Small intestine (tissue), 7 donors: ENCODE results near the gene GBGT1. TPM values are rescaled to one million over a fixed set of nuclear protein-coding genes. Genes with fewer than 3 reads are reported as not detected.

Experiments used
- DNase-seq, 2 donors: peaks; one replicate each; pipeline versions ENCODE4 v3.0.0 to v3.0.0-alpha.2; 2013
- FAIRE-seq: peaks from 2 replicates; lab custom pipeline; 2012; peaks lifted over from hg19 to GRCh38; lab: Jason Lieb, UNC
- H3K27ac ChIP-seq, 3 donors: one replicate each; pipeline ENCODE4 v1.5.1; 2013; ENCODE audit warnings: low read length in 2 of 3, mild to moderate bottlenecking in 2 of 3, control low read depth in 1 of 3, inconsistent platforms in 1 of 3, low read depth in 1 of 3, moderate library complexity in 1 of 3
- H3K27me3 ChIP-seq, 3 donors: one replicate each; pipeline ENCODE4 v1.6.1; 2013; ENCODE audit warnings: low read length in 3 of 3, inconsistent platforms in 1 of 3; ENCODE audit not compliant: control insufficient read depth in 3 of 3, insufficient read depth in 3 of 3
- H3K36me3 ChIP-seq, 3 donors: one replicate each; pipeline ENCODE4 v1.6.1; 2013; ENCODE audit warnings: low read length in 3 of 3, inconsistent platforms in 1 of 3, low read depth in 1 of 3, mild to moderate bottlenecking in 1 of 3, moderate library complexity in 1 of 3; ENCODE audit not compliant: control insufficient read depth in 3 of 3, insufficient read depth in 2 of 3
- H3K4me1 ChIP-seq, 3 donors: one replicate each; pipeline ENCODE4 v1.6.1; 2013; ENCODE audit warnings: low read length in 2 of 3, inconsistent platforms in 1 of 3, low read depth in 1 of 3, mild to moderate bottlenecking in 1 of 3, moderate library complexity in 1 of 3; ENCODE audit not compliant: control insufficient read depth in 3 of 3, insufficient read depth in 2 of 3
- H3K4me3 ChIP-seq, 3 donors: one replicate each; pipeline ENCODE4 v1.5.1; 2013; ENCODE audit warnings: low read length in 3 of 3, control low read depth in 1 of 3, inconsistent platforms in 1 of 3, low read depth in 1 of 3, mild to moderate bottlenecking in 1 of 3, moderate library complexity in 1 of 3
- H3K9me3 ChIP-seq, 2 donors: one replicate each; pipeline ENCODE4 v1.6.1; 2013; ENCODE audit warnings: low read depth in 1 of 2, low read length in 1 of 2; ENCODE audit not compliant: control insufficient read depth in 2 of 2, insufficient read depth in 1 of 2
- WGBS, 3 donors: extraction: QIAGEN DNeasy Blood & Tissue Kit; methylation state at CpG; one replicate each; pipeline ENCODE4 v1.1.7; 2013; 5-methylcytosine and 5-hydroxymethylcytosine counted together
- polyA plus RNA-seq, 4 donors: library from polyadenylated mRNA; stranded (reverse) in 3 of 4; unstranded in 1 of 4; fragments of 200-250 nt in 3 of 4; fragments of 120-200 nt in 1 of 4; gene quantifications; one replicate each; pipeline versions ENCODE4 v1.2.1 to v1.2.3, GENCODE V29; 2013
- donor health status: healthy with polysubstance abuse.
- donor health status: control.
- donor health status: control.
- donor health status: Bipolar disorder and iron deficiency.
- donor health status: healthy.

The GBGT1 gene
- polyA plus RNA-seq, 4 donors: 0.45 to 15.4 (median 6.9) TPM

DNA sequence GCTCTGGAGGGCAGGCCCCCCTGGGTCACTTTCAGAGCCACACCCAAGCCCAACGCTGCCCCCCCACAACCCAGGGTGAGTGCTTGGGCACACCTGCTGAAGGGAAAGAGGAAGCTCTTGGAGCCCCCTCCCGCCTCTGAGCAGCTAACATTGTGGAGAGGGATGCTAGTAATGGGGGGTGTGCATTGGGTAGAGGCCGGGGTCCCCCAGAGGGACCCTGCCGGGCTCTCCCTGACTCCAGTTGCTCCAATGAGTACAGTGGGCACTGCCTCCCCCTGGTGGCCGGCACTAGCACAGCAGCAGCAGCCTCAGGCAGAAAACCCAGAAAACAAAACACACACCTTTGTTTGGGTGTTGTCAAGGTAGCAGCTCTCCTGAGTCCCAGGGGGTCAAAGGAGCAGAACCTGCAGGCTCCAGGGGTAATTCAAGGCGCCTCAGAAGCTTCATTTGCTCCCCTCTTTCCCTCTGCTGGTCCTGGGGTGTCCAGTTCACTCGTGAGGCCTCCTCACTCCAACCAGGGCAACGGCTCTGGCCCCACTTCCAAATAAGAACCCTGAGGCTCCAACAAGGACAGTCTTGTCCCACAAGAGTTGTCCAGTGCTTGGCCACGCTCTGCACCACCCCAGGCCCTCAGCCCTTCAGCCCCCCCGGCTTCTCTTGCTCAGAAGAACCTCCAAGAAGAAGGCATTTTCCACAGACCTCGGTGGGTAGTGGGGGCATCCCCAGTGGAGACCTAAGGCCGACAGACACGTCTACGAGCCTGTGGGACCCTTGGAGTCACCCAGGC, 16.1 kb downstream of the GBGT1 start:
- DNase-seq (peak; percentile 89 to 92), FAIRE-seq (no peak)
- Histone ChIP-seq H3K27ac (peak overlapping the region; percentile 91 to 96 (median 93)), H3K4me1 (peaks cover 5 to 47% (median 7%) of the 10 kb centered on the region in 3 donors), H3K4me3 (peak overlapping the region; percentile 13 to 95 (median 79)), H3K9me3 (no peaks in the 10 kb centered on the region), H3K36me3 (peaks cover 0 to 38% (median 0%) of the 10 kb centered on the region in 3 donors), H3K27me3 (no peaks in the 10 kb centered on the region)
- WGBS, 3 donors: 7 to 19% (median 8%) methylated on average over 14 of the region's 14 CpGs

DNA sequence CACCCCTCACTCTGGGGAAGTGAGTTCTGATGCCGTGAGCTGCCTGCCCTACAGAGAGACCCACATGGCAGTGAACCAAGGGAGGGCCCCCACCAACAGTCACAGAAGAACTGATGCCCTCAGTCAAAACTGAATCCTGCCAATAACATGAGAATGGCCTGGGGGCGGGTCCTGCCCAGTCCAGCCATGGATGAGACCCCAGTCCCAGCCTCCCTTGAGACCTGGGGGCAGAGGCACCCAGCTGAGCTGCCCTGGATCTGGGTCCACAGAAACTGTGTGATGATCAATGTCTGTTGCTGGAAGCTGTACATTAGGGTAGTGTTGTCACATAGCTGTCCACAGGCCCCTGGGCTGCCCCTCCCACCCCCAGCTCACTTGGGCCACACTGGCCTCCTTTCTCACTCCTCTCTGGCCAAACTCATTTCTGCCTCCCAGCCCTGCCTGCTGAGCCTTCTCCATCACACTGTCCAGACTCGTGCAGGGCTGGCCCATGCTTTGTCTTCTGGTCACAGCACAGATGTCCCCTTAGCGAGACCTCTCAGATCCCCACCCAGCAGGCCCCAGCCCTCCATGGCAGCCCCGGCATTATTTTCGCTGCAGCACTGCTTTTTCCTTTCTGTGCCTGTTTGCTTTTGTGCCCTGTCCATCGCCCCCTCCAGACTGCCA, 16.8 kb downstream of the GBGT1 start:
- DNase-seq (no peak), FAIRE-seq (no peak)
- Histone ChIP-seq H3K27ac (peak overlapping the region in 2 of 3 donors; percentile 91 to 93), H3K9me3 (no peaks in the 10 kb centered on the region), H3K4me3 (peak overlapping the region in 1 of 3 donors; percentile 95), H3K27me3 (no peaks in the 10 kb centered on the region), H3K36me3 (peaks cover 0 to 42% (median 0%) of the 10 kb centered on the region in 3 donors), H3K4me1 (peaks cover 7 to 54% (median 8%) of the 10 kb centered on the region in 3 donors)
- 59 to 68% (median 65%) methylated on average over 7 of the region's 7 CpGs for WGBS, 3 donors

DNA sequence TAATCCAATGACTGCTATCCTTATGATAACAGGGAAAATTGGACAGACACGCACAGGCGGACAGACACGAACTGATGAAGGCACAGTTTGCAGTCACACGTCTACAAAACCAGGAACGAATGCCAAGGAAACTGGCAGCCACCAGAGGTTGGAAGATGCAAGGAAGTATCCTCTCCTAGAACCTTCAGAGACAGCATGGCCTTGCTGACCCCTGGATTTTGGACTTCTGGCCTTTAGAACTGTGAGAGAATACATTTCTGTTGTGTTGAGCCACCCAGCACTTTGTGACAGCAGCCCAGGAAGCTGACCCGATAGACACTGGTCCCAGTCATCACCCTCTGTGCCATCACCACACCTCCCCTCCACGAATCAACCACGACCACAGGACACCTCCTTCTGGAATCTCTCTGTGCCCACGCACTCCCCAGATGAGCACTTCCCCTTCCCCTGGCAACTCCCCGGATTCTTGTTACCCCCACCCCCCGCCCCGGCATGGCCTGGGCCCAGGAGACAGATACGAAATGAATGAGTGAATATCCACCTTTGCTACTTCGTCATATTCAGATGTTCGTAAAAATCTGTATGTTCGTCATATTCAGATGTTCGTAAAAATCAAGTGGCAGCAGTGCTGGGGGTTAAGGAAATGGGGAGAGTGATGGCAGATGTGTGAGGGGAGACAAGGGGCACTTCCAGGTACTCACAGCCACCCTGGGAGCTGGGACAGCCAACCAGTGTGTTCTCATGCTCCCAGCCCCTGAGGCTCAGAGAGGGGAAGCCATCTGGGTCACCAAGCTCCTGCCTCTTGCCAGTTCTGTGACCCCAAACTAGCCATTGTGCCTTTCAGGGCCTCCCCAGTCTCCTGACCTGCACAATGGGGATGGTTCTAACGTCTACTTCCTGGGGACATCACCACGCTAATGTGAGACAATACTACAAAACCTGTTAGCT, 18.5 kb downstream of the GBGT1 start:
- DNase-seq (peak in 1 of 2 donors; percentile 59), FAIRE-seq (no peak)
- H3K4me3 ChIP-seq: peak overlapping the region in 1 of 3 donors; percentile 28
- H3K4me1 ChIP-seq: peaks cover 12 to 70% (median 20%) of the 10 kb centered on the region in 3 donors
- no peaks in the 10 kb centered on the region for H3K27me3 ChIP-seq
- no peaks in the 10 kb centered on the region for H3K9me3 ChIP-seq
- peaks cover 0 to 49% (median 0%) of the 10 kb centered on the region in 3 donors for H3K36me3 ChIP-seq
- peak overlapping the region; percentile 43 to 77 (median 70) for H3K27ac ChIP-seq
- WGBS, 3 donors: 63 to 68% (median 67%) methylated on average over 19 of the region's 19 CpGs

DNA sequence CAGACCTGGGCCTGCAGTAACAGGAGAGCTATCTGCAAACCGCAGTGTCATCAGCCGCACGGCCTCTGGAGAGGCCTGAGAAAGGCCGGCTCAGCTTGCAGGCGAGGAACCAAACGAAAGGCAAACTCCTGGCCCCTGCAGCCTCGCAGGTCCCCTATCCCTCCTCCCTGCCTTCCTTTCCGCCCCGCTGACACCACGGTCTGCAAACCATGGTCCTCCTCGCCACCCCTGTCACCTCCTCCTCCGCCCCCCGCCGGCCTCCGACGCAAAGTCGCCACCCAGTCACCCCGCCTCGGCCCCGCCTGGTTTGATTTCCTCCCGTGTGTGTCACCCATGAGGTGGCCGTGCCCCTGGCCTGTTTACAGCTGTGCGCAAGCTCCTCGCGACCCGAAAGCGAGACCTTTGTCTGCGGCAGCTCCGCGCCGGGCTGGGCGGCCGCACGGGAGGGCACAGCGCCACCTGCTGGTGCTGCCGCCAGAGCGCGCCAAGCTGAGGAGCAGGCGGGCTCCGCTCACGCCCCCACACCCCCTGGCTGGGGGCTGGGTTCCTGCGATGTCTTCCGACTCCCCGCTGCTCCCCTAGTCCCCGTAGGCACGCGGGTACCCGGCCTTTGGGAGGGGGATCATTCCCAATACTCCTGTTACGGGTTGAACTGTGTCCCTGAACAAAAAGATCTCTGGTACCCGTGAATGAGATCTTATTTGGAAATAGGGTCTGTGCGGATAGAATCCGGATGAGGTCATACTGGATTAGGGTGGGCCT, 19.4 kb downstream of the GBGT1 start:
- no peaks in the 10 kb centered on the region for H3K27me3 ChIP-seq
- no peak for FAIRE-seq
- 3 to 5% (median 4%) methylated on average over 46 to 52 of the region's 52 CpGs for WGBS, 3 donors
- peaks cover 15 to 73% (median 20%) of the 10 kb centered on the region in 3 donors for H3K4me1 ChIP-seq
- H3K9me3 ChIP-seq: no peaks in the 10 kb centered on the region
- peaks cover 0 to 53% (median 0%) of the 10 kb centered on the region in 3 donors for H3K36me3 ChIP-seq
- peak overlapping the region; percentile 77 to 91 (median 90) for H3K27ac ChIP-seq
- peak overlapping the region in 2 of 3 donors; percentile 12 to 36 for H3K4me3 ChIP-seq
- DNase-seq: peak; percentile 90 to 93

DNA sequence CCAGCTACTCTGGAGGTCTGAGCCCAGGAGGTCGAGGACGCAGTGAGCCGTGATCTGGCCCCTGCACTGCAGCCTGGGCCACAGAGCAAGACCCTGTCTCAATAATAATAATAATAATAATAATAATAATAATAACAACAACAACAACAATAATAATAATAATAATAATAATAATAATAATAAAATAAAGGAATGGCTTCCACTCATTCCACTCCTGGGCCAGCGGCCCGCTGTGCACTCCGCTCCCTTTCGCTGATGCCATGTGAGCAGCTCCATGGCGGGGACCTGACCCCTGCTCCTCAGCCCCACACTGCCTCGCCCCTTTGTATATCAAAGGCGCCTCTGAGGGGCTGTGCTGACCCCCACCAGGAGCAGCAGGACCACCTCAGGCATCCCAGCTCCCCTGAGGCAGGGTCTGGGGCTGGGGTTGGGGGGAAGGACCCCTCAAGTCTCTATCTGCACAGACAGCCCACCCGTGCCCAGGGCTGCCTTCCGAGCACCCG, 20.0 kb downstream of the GBGT1 start:
- H3K27ac ChIP-seq: peak overlapping the region; percentile 77 to 91 (median 90)
- H3K27me3 ChIP-seq: no peaks in the 10 kb centered on the region
- H3K36me3 ChIP-seq: peaks cover 0 to 60% (median 0%) of the 10 kb centered on the region in 3 donors
- peak overlapping the region in 2 of 3 donors; percentile 12 to 36 for H3K4me3 ChIP-seq
- DNase-seq (no peak), FAIRE-seq (no peak)
- 82 to 83% (median 83%) methylated on average over 13 of the region's 13 CpGs for WGBS, 3 donors
- H3K4me1 ChIP-seq: peaks cover 15 to 78% (median 20%) of the 10 kb centered on the region in 3 donors
- no peaks in the 10 kb centered on the region for H3K9me3 ChIP-seq

DNA sequence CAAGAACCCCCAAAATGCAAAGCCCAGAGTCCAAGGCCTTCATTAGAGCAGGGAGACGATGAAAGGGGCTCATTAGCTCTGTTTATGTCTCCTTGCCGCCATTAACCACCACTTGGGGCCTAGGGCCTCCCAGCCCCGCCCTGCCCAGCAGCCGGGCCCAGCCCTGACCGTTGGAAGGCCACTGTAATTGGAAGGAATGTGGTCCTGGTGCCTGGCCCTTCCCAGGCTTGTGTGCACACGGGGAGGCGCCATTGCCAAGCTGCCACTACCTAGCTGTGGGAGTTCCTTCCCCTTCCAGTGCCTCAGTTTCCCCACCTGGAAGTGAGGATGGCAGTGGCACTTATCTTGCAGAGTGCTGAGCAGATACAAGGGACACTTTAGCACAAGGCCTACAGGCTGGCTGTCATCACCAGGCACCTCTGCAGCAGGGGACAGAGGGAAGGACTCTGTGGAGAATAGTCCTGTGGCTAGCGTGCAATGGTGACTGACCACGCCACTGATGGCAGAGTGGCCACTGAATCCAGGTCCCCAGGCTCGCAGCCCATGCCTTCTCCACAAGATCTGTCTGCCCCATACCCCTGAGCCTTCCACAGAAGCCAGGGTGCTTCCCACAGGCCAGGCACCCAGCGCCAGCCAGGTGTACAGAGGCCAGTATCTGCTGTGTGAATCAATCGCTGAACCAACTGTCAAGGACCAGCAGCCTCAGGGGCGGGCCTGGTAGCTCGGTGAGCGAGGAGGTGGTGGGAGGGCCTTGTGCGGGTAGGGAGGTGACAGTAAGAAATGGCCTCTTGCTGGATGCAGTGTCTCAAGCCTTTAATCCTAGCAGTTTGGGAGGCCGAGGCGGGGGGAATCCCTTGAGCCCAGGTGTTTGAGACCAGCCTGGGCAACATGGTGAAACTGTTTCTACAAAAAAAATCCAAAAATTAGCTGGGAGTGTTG, 20.8 kb downstream of the GBGT1 start:
- H3K27me3 ChIP-seq: no peaks in the 10 kb centered on the region
- DNase-seq (peak; percentile 54), FAIRE-seq (no peak)
- H3K9me3 ChIP-seq: no peaks in the 10 kb centered on the region
- H3K36me3 ChIP-seq: peaks cover 0 to 65% (median 0%) of the 10 kb centered on the region in 3 donors
- H3K4me3 ChIP-seq: no peak overlapping the region
- H3K27ac ChIP-seq: peak overlapping the region; percentile 12 to 61 (median 45)
- H3K4me1 ChIP-seq: peaks cover 15 to 84% (median 20%) of the 10 kb centered on the region in 3 donors
- WGBS, 3 donors: 38 to 61% (median 47%) methylated on average over 18 of the region's 18 CpGs
